ELR (cell line): ENCODE results near the gene PEAK3.
"Not testable (repeated sequence)": the region's sequence is repeated elsewhere in the genome, so short reads cannot be mapped to it uniquely, and the experiment has no call there.

ENCODE experiments used
- DNase-seq: peaks from one replicate; pipeline ENCODE4 v3.0.0-alpha.2; 2015; ENCODE audit warnings: low read depth

The PEAK3 gene

GRCh38 chr19:2288818-2289713 lies 7.1 kb upstream of the PEAK3 start:
- DNase-seq = no peak

- DNase-seq = no peak
Observed at GRCh38 chr19:2288338-2288817, 6.4 kb upstream of the PEAK3 start.

DNA sequence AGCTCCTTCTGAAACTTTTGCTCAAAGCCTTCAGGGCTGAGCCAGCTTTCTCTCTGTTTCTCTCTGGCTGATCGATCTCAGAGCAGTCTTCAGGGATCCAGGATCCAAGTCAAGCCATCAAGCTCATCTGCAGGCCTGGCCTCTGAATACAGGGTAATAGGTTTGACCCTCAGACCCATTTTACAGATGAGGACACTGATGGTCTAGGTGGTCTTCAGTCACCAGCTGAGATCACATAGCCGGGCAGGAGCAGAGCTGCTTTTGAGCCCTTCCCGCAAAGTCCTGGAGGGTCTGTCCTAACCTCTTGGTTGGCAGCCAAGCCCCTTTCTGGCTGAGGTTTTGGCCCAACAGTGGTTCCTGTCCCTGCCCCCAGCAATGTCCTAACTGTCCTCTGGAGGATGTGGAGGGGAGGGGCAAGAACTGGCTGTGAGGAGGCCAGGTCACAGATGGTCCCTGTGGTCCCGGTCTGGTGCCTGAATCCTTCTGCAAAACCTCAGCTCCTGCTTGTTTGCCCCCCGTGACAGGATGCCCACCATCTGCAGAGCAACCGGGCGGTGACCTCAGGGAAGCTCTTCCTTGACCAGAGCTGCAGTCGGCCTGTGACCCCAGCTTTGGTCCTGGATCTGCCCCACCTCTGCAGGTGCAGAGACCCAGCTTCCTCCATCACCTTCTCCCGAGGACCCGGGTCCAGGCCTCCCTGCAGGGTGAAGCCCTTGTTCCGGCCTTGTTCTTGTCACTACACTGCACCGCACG lies 5.8 kb upstream of the PEAK3 start:
- no peak for DNase-seq

- DNase-seq = no peak
Observed at GRCh38 chr19:2286402-2287140, 4.6 kb upstream of the PEAK3 start.

- no peak for DNase-seq
Observed at GRCh38 chr19:2283835-2284507, 2.0 kb upstream of the PEAK3 start.

- DNase-seq = no peak
Observed at GRCh38 chr19:2282862-2283237, 875 bp upstream of the PEAK3 start.

DNA sequence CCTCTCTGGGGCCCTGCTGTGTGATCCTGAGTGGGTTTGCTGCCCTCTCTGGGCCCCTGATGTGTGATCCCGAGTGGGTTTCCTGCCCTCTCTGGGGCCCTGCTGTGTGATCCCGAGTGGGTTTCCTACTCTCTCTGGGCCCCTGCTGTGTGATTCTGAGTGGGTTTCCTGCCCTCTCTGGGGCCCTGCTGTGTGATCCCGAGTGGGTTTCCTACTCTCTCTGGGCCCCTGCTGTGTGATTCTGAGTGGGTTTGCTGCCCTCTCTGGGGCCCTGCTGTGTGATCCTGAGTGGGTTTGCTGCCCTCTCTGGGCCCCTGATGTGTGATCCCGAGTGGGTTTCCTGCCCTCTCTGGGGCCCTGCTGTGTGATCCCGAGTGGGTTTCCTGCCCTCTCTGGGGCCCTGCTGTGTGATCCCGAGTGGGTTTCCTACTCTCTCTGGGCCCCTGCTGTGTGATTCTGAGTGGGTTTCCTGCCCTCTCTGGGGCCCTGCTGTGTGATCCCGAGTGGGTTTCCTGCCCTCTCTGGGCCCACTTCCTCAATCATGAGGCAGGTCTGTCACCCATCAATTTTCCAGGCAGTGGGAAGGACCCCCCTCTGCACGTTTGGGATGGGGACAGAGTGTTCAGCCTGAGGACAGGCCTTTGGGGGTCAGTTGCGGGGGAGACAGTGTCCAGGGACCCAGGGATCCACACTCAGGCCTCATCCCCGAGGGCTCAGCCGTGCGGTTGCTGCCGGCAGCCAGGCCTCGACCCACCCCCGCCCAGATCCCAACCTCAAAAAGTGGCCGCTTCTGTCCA lies 512 bp downstream of the PEAK3 start:
- not testable (repeated sequence) for DNase-seq

GRCh38 chr19:2280633-2281264 lies 1.2 kb downstream of the PEAK3 start:
- no peak for DNase-seq

- no peak for DNase-seq
Observed at GRCh38 chr19:2278459-2279158, 3.4 kb downstream of the PEAK3 start.

DNA sequence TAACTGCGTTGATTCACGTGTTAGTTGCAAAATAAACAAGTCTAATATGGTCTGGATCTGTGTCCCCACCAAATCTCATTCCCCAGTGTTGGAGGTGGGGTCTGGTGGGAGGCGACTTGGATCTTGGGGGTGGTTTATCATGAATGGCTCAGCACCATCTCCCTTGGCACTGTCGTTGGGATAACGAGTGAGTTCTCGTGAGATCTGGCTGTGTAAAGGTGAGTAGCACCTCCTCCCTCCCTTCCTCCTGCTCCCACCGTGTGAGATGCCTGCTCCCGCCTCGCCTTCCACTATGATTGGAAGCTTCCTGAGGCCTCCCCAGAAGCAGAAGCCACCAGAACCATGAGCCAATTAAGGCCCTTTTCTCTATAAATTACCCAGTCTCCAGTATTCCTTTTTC lies 4.8 kb downstream of the PEAK3 start:
- DNase-seq = no peak

- no peak for DNase-seq
Observed at GRCh38 chr19:2276429-2276986, 5.5 kb downstream of the PEAK3 start.

DNA sequence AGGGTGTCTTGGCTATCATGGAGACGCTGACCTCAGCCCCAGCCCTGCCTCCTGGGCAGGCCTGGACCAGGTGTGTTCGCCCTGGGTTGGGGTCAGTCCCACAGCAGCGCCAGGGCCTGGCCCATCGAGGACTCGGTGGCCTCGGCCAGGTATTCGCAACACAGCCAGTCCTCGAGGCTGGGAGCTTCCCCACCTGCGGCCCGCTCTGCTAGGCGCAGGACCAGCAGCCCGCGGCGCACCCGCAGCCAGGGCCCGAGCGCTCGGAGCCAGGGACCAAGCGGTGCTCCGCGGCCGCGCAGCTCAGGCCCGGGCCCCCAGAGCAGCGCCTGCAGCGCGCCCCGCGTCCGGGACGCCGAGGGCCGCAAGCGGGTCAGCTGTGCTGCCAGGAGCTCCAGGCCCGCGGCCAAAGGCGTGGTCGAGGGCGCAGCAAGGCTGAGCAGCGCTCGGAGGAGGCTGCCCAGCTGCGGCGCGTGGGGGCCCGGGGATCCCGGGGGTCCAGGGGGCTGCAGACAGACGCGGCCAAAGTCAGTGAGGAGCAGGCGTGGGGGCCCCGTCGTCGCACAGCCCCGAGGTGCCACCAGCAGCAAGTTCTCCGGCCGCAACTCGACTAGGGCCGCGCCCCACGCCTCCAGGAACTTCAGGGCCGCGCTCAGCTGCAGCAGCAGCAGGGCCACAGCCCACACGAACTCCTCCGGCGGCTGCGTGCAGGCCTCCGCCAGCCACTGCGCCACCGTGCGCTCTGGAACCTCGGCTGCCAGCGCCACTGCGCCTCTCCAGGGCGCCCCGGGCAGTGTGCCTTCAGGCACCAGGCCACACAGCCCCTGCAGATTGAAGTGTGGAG lies 6.2 kb downstream of the PEAK3 start:
- no peak for DNase-seq

DNA sequence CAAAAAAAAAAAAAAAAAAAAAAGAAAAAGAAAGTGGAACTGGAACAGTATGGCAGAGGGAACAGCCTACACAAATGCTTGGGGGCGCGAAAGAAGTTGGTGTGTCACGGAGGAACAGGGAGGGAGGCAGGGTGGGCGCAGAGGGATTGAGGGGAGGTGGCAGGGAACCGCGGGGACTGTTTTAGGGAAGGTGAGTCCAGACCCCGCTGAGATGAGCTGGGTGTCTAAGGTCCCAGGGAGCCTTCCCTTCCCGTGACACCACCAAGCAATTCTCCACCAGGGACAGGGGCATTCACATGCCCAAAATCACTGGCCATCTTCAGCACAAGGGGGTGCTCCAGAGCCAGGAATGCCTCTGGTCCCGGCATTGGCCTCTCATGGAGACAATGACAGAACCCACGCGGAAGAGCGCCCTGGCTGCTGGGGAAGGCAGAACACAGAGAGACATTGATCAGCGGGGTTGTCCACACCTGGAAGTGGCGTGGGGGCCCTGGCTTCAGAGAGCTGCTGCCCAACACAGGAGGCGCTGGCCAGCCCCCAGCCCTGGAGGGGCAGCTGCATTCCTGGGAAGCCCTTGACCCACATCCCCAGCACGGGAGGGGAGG lies 6.9 kb downstream of the PEAK3 start:
- peak; percentile 74 for DNase-seq

DNA sequence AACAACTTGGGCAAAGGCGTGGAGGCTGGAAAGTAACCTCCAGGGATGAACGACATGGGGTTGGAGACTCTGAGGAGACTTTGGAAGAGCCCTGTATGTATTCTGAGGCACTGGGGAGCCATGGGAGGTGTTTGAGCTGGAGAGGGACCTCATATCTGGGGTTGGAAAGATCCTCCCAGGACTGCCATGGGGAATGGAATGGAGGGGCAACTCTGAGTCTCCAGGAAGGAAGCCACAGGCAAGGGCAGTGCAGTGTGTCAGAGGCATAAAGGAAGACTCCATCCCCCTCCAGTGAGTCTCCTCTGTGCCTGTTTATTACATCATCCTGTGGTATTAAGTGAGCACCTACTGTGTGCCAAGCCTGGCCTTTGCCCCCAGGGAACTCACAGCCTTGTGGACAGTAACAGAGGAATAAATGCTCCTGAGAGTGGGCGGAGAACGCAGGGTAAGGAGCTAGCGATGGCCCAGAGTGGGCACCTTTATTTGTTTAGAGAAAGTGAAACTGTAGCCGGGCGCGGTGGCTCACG lies 7.7 kb downstream of the PEAK3 start:
- peak; percentile 38 for DNase-seq

GRCh38 chr19:2273356-2274184 lies 8.4 kb downstream of the PEAK3 start:
- peak; percentile 86 for DNase-seq

GRCh38 chr19:2271234-2272103 lies 10.5 kb downstream of the PEAK3 start:
- peak; percentile 94 for DNase-seq
